HepG2 (cell line): ENCODE measurements around the gene ANK3.

Experiments used
- CTCF ChIP-seq: sonication (generic); formaldehyde crosslinking; IDR thresholded peaks from 2 replicates; pipeline ENCODE4 v1.5.0; 2020; ENCODE audit warnings: mild to moderate bottlenecking, missing genetic modification reagents, moderate library complexity
- ELF4 ChIP-seq: sonication (generic); formaldehyde crosslinking; IDR thresholded peaks from 2 replicates; pipeline ENCODE4 v1.5.0; 2020; ENCODE audit warnings: missing genetic modification reagents, mild to moderate bottlenecking, moderate library complexity, borderline replicate concordance
- LCORL ChIP-seq, 2 experiments: fragments of 450-650 bp in 1 of 2; sonication (generic) in 1 of 2; formaldehyde crosslinking in 1 of 2; IDR thresholded peaks; 2 replicates each; pipeline versions ENCODE4 v1.5.0 to v1.6.1; 2017 to 2020; ENCODE audit warnings: antibody characterized with exemption in 1 of 2, missing genetic modification reagents in 1 of 2
- MAX ChIP-seq: IDR thresholded peaks from 2 replicates; pipeline ENCODE4 v1.6.1; 2012; ENCODE audit warnings: inconsistent platforms
- NFKBIZ ChIP-seq: IDR thresholded peaks from 2 replicates; pipeline ENCODE4 v1.6.1; 2018; ENCODE audit warnings: missing genetic modification reagents, missing compliant biosample characterization
- POLR2AphosphoS5 ChIP-seq: IDR thresholded peaks from 2 replicates; pipeline ENCODE4 v1.6.1; 2012; ENCODE audit warnings: low read depth, low read length
- PPARG ChIP-seq: conservative IDR thresholded peaks from 2 replicates; pipeline ENCODE4 v1.6.1; 2016; ENCODE audit warnings: missing biosample characterization, missing genetic modification reagents
- RAD21 ChIP-seq: fragments of 450-650 bp; formaldehyde crosslinking; IDR thresholded peaks from 2 replicates; pipeline ENCODE4 v1.5.0; 2020; ENCODE audit warnings: mild to moderate bottlenecking
- U2AF2 ChIP-seq: fragments of 200-400 bp; formaldehyde crosslinking; IDR thresholded peaks from 2 replicates; pipeline ENCODE4 v1.6.1; 2017; ENCODE audit warnings: low read depth, mild to moderate bottlenecking, low read length
- ZBTB21 ChIP-seq: sonication (generic); formaldehyde crosslinking; IDR thresholded peaks from 2 replicates; pipeline ENCODE4 v1.4.0; 2020; ENCODE audit warnings: missing genetic modification reagents
- ZNF17 ChIP-seq: sonication (generic); formaldehyde crosslinking; IDR thresholded peaks from 2 replicates; pipeline ENCODE4 v1.5.0; 2020; ENCODE audit warnings: mild to moderate bottlenecking, missing genetic modification reagents
- ZNF292 ChIP-seq: sonication (generic); formaldehyde crosslinking; IDR thresholded peaks from 2 replicates; pipeline ENCODE4 v1.8.1; 2022; ENCODE audit warnings: mild to moderate bottlenecking, low read depth, missing genetic modification reagents, borderline replicate concordance
- ZNF816 ChIP-seq: sonication (generic); formaldehyde crosslinking; IDR thresholded peaks from 2 replicates; pipeline ENCODE4 v1.8.0; 2022; ENCODE audit warnings: missing genetic modification reagents, mild to moderate bottlenecking, borderline replicate concordance

GRCh38 chr10:60315311-60315710 lies 74.4 kb downstream of the ANK3 start:
- TF ChIP-seq ZNF17 (CRISPR knock-in tag) (no peak), CTCF (CRISPR knock-in tag) (no peak), LCORL (IDR thresholded peaks at IDR 0.05) (no peak), LCORL (CRISPR knock-in tag; IDR thresholded peaks at IDR 0.05) (no peak), ZBTB21 (CRISPR knock-in tag) (no peak), PPARG (CRISPR knock-in tag) (no peak), ELF4 (CRISPR knock-in tag) (no peak), ZNF292 (CRISPR knock-in tag) (no peak), U2AF2 (no peak), NFKBIZ (no peak), POLR2AphosphoS5 (no peak), RAD21 (CRISPR knock-in tag) (no peak), ZNF816 (no peak), MAX (no peak)
